Measurements from ENCODE around the gene MYOF. TPM values are rescaled to one million over a fixed set of nuclear protein-coding genes. Genes with fewer than 3 reads are reported as not detected.

Gene MYOF
- polyA plus RNA-seq, 3 donors: 9.7 to 29.1 (median 14.5) TPM

DNA sequence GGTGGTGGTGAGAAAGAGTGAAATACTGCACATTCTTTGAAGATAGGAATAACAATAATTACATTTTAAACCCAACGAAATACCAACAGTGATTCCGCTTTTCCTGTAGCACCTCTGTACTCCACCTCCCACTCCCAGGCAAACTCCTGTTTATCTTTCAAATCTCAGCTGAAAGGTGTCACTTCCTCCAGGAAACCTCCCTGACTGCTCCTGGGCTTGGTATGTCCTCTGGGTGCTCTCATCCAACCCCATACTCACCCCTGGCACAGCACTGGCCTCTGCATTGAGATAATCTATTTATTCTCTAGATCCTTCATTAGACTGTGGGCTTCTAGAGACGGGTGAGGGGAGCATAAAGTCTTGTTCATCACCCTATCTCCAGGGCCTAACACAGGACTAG lies 148.0 kb downstream of the MYOF start:
- 100% methylated on average over 1 of the region's 3 CpGs for WGBS (ENCODE audit: insufficient coverage)
- no peak overlapping the region for H3K4me2 ChIP-seq (replicated peaks; ENCODE audit: extremely low read depth, low read length, poor library complexity, severe bottlenecking)
- no peak overlapping the region for H3K4me3 Mint-ChIP-seq

DNA sequence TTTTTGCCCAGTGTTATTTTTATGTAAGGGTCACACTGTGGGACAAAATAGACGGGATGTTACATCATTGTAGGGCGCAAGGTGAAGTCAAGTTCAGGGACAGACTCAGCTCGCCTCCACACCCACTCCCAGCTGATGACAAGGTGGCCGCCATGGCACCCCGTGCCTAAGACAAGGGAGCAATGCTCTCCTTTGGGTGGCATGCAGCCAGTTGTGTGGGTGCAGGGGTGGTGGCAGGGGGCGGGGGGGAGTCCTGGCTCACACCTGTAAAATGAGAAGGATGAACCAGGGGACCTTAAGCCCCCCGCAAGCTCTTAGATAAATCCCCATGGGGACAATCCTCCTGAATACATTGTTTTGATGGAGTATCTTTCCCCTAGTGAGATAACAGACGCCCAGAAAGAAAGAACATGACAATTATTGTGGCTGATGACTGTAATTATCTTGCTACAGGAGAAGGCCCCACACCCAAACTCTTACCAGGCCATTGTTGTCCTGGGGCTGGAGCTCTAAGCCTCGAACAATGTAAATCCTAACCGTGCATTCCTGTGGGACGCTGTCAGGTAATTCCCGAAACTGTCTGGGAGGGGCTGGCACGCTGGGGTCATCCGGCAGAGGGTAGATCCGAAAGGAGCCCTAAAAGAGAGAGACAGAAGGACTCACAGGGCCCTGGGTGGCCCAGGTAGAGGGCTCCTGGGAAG lies 148.7 kb downstream of the MYOF start:
- Histone ChIP-seq H3K27me3 (ENCODE audit: control insufficient read depth in 2 of 2, insufficient read depth in 2 of 2, low read length in 2 of 2) (no peaks in the 10 kb centered on the region), H3K36me3 (replicated peaks in 1 of 2; ENCODE audit: control insufficient read depth in 1 of 2, insufficient read depth in 2 of 2, low read length in 2 of 2) (peaks cover 87 to 99% of the 10 kb centered on the region in 2 donors), H4K20me1 (ENCODE audit: insufficient read depth, low read length) (no peaks in the 10 kb centered on the region), H3K4me1 (ENCODE audit: control insufficient read depth in 1 of 2, insufficient read depth in 2 of 2, low read length in 2 of 2) (no peaks in the 10 kb centered on the region), H3K79me2 (ENCODE audit: insufficient read depth, low read length) (no peaks in the 10 kb centered on the region), H3K27ac (ENCODE audit: low read depth in 1 of 2, low read length in 2 of 2) (no peak overlapping the region), H3K4me2 (replicated peaks; ENCODE audit: extremely low read depth, low read length, poor library complexity, severe bottlenecking) (no peak overlapping the region), H3K9me3 (replicated peaks in 1 of 2; ENCODE audit: control insufficient read depth in 1 of 2, insufficient read depth in 1 of 2, low read length in 2 of 2) (no peaks in the 10 kb centered on the region), H3K4me3 (replicated peaks in 1 of 3; ENCODE audit: low read depth in 2 of 3, low read length in 3 of 3) (no peak overlapping the region), H2AFZ (ENCODE audit: insufficient read depth, low read depth, low read length, poor library complexity, severe bottlenecking) (no peak overlapping the region), H3K9ac (ENCODE audit: insufficient read depth, low read length, poor library complexity, severe bottlenecking) (no peak overlapping the region)
- no peaks in the 10 kb centered on the region for H3K4me1 Mint-ChIP-seq
- H3K27me3 Mint-ChIP-seq (ENCODE audit: low read depth in 3 of 3): peaks cover 0 to 2% (median 0%) of the 10 kb centered on the region in 3 donors
- no peak overlapping the region for H3K4me3 Mint-ChIP-seq
- intact Hi-C loops (cut with micrococcal nuclease): no loop called here
- H3K9me3 Mint-ChIP-seq: peaks cover 0 to 2% (median 0%) of the 10 kb centered on the region in 7 donors
- H3K36me3 Mint-ChIP-seq: peaks cover 11 to 56% of the 10 kb centered on the region in 2 donors
- 96% methylated on average over 9 of the region's 15 CpGs for WGBS (ENCODE audit: insufficient coverage)
- TF ChIP-seq, protein P1, sequence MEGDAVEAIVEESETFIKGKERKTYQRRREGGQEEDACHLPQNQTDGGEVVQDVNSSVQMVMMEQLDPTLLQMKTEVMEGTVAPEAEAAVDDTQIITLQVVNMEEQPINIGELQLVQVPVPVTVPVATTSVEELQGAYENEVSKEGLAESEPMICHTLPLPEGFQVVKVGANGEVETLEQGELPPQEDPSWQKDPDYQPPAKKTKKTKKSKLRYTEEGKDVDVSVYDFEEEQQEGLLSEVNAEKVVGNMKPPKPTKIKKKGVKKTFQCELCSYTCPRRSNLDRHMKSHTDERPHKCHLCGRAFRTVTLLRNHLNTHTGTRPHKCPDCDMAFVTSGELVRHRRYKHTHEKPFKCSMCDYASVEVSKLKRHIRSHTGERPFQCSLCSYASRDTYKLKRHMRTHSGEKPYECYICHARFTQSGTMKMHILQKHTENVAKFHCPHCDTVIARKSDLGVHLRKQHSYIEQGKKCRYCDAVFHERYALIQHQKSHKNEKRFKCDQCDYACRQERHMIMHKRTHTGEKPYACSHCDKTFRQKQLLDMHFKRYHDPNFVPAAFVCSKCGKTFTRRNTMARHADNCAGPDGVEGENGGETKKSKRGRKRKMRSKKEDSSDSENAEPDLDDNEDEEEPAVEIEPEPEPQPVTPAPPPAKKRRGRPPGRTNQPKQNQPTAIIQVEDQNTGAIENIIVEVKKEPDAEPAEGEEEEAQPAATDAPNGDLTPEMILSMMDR (IDR thresholded peaks at IDR 0.05): no peak
- DNase-seq: no peak
- H3K27ac Mint-ChIP-seq: peak overlapping the region in 1 of 7 donors; percentile 37

More for the DNA sequence above, 148.0 kb downstream of the MYOF start:
- Histone ChIP-seq H3K9ac (ENCODE audit: insufficient read depth, low read length, poor library complexity, severe bottlenecking) (no peak overlapping the region), H3K4me1 (ENCODE audit: control insufficient read depth in 1 of 2, insufficient read depth in 2 of 2, low read length in 2 of 2) (no peaks in the 10 kb centered on the region), H3K9me3 (replicated peaks in 1 of 2; ENCODE audit: control insufficient read depth in 1 of 2, insufficient read depth in 1 of 2, low read length in 2 of 2) (no peaks in the 10 kb centered on the region), H3K79me2 (ENCODE audit: insufficient read depth, low read length) (no peaks in the 10 kb centered on the region), H3K36me3 (replicated peaks in 1 of 2; ENCODE audit: control insufficient read depth in 1 of 2, insufficient read depth in 2 of 2, low read length in 2 of 2) (peaks cover 84 to 99% of the 10 kb centered on the region in 2 donors), H4K20me1 (ENCODE audit: insufficient read depth, low read length) (no peaks in the 10 kb centered on the region), H3K27me3 (ENCODE audit: control insufficient read depth in 2 of 2, insufficient read depth in 2 of 2, low read length in 2 of 2) (no peaks in the 10 kb centered on the region), H3K27ac (ENCODE audit: low read depth in 1 of 2, low read length in 2 of 2) (no peak overlapping the region), H2AFZ (ENCODE audit: insufficient read depth, low read depth, low read length, poor library complexity, severe bottlenecking) (no peak overlapping the region), H3K4me3 (replicated peaks in 1 of 3; ENCODE audit: low read depth in 2 of 3, low read length in 3 of 3) (no peak overlapping the region)
- H3K27me3 Mint-ChIP-seq (ENCODE audit: low read depth in 3 of 3): peaks cover 0 to 2% (median 0%) of the 10 kb centered on the region in 3 donors
- peaks cover 16 to 53% of the 10 kb centered on the region in 2 donors for H3K36me3 Mint-ChIP-seq
- H3K27ac Mint-ChIP-seq: peak overlapping the region in 1 of 7 donors; percentile 37
- TF ChIP-seq, protein P1 (IDR thresholded peaks at IDR 0.05): no peak
- H3K9me3 Mint-ChIP-seq: peaks cover 0 to 2% (median 0%) of the 10 kb centered on the region in 7 donors
- H3K4me1 Mint-ChIP-seq: no peaks in the 10 kb centered on the region
- intact Hi-C loops (cut with micrococcal nuclease): no loop called here
- no peak for DNase-seq
